WTC11 (cell line): ENCODE data around the gene ZC3H7B. TPM values are rescaled to one million over a fixed set of nuclear protein-coding genes. Genes with fewer than 3 reads are reported as not detected.

Experiments
- ATAC-seq: fragments of 200-7000 bp; cut with Tn5 transposase; 2 replicates; pipeline ENCODE4 v1.10.0; 2021; ENCODE audit warnings: mild to moderate bottlenecking, moderate library complexity
- CTCF ChIA-PET: fragments of 300-600 bp; sonication (Branson Sonifier 250); formaldehyde crosslinking; loops from one replicate; lab custom pipeline; 2021; ENCODE audit warnings: antibody characterized with exemption; lab: Charles Lee
- POLR2A ChIA-PET: fragments of 350-600 bp; sonication (Branson Sonifier 250); formaldehyde crosslinking; loops from one replicate; lab custom pipeline; 2021; ENCODE audit warnings: antibody characterized with exemption; lab: Charles Lee
- DNase-seq: peaks from one replicate; pipeline ENCODE4 v3.0.0; 2021; ENCODE audit warnings: low spot score
- H3K27ac Mint-ChIP-seq: 2 replicates; pipeline ENCODE4 v1.8.0; 2021; ENCODE audit warnings: mixed read lengths
- H3K27me3 Mint-ChIP-seq: 2 replicates; pipeline ENCODE4 v1.8.0; 2021; ENCODE audit warnings: low read depth, mild to moderate bottlenecking, moderate library complexity, mixed read lengths
- H3K36me3 Mint-ChIP-seq: 2 replicates; pipeline ENCODE4 v1.8.0; 2021; ENCODE audit warnings: mixed read lengths
- H3K4me1 Mint-ChIP-seq: 2 replicates; pipeline ENCODE4 v1.8.0; 2022; ENCODE audit warnings: mixed read lengths
- H3K4me3 Mint-ChIP-seq: 2 replicates; pipeline ENCODE4 v1.8.0; 2021; ENCODE audit warnings: mild to moderate bottlenecking, moderate library complexity, mixed read lengths
- H3K9me3 Mint-ChIP-seq: 2 replicates; pipeline ENCODE4 v1.8.0; 2021; ENCODE audit warnings: mixed read lengths
- ARID4B ChIP-seq: sonication (generic); formaldehyde crosslinking; IDR thresholded peaks from 2 replicates; pipeline ENCODE4 v1.8.0; 2023; ENCODE audit warnings: missing genetic modification reagents, mild to moderate bottlenecking, borderline replicate concordance
- GTF2I ChIP-seq: fragments of 250-450 bp; sonication (Bioruptor Pico); conservative IDR thresholded peaks from 2 replicates; pipeline ENCODE4 v1.4.0; 2021; ENCODE audit warnings: mild to moderate bottlenecking
- MYBL2 ChIP-seq: sonication (generic); formaldehyde crosslinking; IDR thresholded peaks from 2 replicates; pipeline ENCODE4 v1.8.1; 2023; ENCODE audit warnings: mild to moderate bottlenecking, moderate library complexity, missing genetic modification reagents
- PRDM15 ChIP-seq: sonication (generic); formaldehyde crosslinking; IDR thresholded peaks from 2 replicates; pipeline ENCODE4 v1.8.0; 2022; ENCODE audit warnings: missing genetic modification reagents
- TEAD1 ChIP-seq: sonication (generic); formaldehyde crosslinking; IDR thresholded peaks from 2 replicates; pipeline ENCODE4 v1.8.0; 2022; ENCODE audit warnings: mild to moderate bottlenecking, missing genetic modification reagents
- ZNF121 ChIP-seq: sonication (generic); formaldehyde crosslinking; IDR thresholded peaks from 2 replicates; pipeline ENCODE4 v1.8.0; 2023; ENCODE audit warnings: missing genetic modification reagents
- total RNA-seq: library from RNA; stranded (reverse); gene quantifications from 3 replicates; pipeline ENCODE4 v1.2.3, GENCODE V29; 2021
- TF ChIP-seq, protein P1 (sequence below): sonication (generic); formaldehyde crosslinking; IDR thresholded peaks from 2 replicates; pipeline ENCODE4 v1.8.1; 2023; ENCODE audit warnings: mild to moderate bottlenecking, missing genetic modification reagents, moderate library complexity
- TF ChIP-seq, protein P2 (sequence below): fragments of 250-450 bp; sonication (Bioruptor Pico); IDR thresholded peaks from 2 replicates; pipeline ENCODE4 v1.9.0; 2021; ENCODE audit warnings: mild to moderate bottlenecking, borderline replicate concordance
- TF ChIP-seq, protein P3 (sequence below): sonication (generic); formaldehyde crosslinking; IDR thresholded peaks from 2 replicates; pipeline ENCODE4 v1.8.0; 2022; ENCODE audit warnings: mild to moderate bottlenecking, missing genetic modification reagents

The ZC3H7B gene
- total RNA-seq, 1 experiment from 2014 or later, result 64.7 TPM

- TF ChIP-seq ZNF121 (CRISPR knock-in tag) (no peak), TEAD1 (CRISPR knock-in tag) (no peak), MYBL2 (CRISPR knock-in tag) (no peak), PRDM15 (CRISPR knock-in tag) (no peak)
- TF ChIP-seq, protein P1, sequence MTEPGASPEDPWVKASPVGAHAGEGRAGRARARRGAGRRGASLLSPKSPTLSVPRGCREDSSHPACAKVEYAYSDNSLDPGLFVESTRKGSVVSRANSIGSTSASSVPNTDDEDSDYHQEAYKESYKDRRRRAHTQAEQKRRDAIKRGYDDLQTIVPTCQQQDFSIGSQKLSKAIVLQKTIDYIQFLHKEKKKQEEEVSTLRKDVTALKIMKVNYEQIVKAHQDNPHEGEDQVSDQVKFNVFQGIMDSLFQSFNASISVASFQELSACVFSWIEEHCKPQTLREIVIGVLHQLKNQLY (CRISPR knock-in tag), result no peak
- TF ChIP-seq, all 79 proteins: peak for 0
Observed at GRCh38 chr22:41284465-41284864, 16.9 kb upstream of the ZC3H7B start (continued).

- no peaks in the 10 kb centered on the region for H3K27me3 Mint-ChIP-seq
- ChIA-PET POLR2A (interaction anchor here (0.6 to 1.6 kb wide), 6 partner anchors 16 to 263 kb away, joined by 3 to 7 read pairs (median 3); partner anchors contain the start of genes PHF5A and TEF), CTCF (interaction anchor here (0.5 to 1.2 kb wide), 4 partner anchors 16 to 323 kb away, joined by 3 to 6 read pairs (median 4); partner anchors contain the start of gene ZC3H7B)
- DNase-seq (peak; percentile 44), ATAC-seq (no peak)
- H3K36me3 Mint-ChIP-seq, result peaks cover 28% of the 10 kb centered on the region
- H3K4me3 Mint-ChIP-seq, result peak overlapping the region; percentile 88
- H3K4me1 Mint-ChIP-seq, result peaks cover 41% of the 10 kb centered on the region
- H3K27ac Mint-ChIP-seq, result peak overlapping the region; percentile 93
- no peaks in the 10 kb centered on the region for H3K9me3 Mint-ChIP-seq
- TF ChIP-seq GTF2I (CRISPR knock-in tag) (no peak), ARID4B (CRISPR knock-in tag) (no peak)
- TF ChIP-seq, protein P2, sequence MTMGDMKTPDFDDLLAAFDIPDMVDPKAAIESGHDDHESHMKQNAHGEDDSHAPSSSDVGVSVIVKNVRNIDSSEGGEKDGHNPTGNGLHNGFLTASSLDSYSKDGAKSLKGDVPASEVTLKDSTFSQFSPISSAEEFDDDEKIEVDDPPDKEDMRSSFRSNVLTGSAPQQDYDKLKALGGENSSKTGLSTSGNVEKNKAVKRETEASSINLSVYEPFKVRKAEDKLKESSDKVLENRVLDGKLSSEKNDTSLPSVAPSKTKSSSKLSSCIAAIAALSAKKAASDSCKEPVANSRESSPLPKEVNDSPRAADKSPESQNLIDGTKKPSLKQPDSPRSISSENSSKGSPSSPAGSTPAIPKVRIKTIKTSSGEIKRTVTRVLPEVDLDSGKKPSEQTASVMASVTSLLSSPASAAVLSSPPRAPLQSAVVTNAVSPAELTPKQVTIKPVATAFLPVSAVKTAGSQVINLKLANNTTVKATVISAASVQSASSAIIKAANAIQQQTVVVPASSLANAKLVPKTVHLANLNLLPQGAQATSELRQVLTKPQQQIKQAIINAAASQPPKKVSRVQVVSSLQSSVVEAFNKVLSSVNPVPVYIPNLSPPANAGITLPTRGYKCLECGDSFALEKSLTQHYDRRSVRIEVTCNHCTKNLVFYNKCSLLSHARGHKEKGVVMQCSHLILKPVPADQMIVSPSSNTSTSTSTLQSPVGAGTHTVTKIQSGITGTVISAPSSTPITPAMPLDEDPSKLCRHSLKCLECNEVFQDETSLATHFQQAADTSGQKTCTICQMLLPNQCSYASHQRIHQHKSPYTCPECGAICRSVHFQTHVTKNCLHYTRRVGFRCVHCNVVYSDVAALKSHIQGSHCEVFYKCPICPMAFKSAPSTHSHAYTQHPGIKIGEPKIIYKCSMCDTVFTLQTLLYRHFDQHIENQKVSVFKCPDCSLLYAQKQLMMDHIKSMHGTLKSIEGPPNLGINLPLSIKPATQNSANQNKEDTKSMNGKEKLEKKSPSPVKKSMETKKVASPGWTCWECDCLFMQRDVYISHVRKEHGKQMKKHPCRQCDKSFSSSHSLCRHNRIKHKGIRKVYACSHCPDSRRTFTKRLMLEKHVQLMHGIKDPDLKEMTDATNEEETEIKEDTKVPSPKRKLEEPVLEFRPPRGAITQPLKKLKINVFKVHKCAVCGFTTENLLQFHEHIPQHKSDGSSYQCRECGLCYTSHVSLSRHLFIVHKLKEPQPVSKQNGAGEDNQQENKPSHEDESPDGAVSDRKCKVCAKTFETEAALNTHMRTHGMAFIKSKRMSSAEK (CRISPR knock-in tag), result no peak
- TF ChIP-seq, protein P3, sequence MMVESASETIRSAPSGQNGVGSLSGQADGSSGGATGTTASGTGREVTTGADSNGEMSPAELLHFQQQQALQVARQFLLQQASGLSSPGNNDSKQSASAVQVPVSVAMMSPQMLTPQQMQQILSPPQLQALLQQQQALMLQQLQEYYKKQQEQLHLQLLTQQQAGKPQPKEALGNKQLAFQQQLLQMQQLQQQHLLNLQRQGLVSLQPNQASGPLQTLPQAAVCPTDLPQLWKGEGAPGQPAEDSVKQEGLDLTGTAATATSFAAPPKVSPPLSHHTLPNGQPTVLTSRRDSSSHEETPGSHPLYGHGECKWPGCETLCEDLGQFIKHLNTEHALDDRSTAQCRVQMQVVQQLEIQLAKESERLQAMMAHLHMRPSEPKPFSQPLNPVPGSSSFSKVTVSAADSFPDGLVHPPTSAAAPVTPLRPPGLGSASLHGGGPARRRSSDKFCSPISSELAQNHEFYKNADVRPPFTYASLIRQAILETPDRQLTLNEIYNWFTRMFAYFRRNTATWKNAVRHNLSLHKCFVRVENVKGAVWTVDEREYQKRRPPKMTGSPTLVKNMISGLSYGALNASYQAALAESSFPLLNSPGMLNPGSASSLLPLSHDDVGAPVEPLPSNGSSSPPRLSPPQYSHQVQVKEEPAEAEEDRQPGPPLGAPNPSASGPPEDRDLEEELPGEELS, result 0 out of 2 replicates have a peak, but pooled peaks have one; percentile 2
Observed at GRCh38 chr22:41285441-41285819, 15.9 kb upstream of the ZC3H7B start.
